Measurements from ENCODE around the gene SF3A1.

DNA sequence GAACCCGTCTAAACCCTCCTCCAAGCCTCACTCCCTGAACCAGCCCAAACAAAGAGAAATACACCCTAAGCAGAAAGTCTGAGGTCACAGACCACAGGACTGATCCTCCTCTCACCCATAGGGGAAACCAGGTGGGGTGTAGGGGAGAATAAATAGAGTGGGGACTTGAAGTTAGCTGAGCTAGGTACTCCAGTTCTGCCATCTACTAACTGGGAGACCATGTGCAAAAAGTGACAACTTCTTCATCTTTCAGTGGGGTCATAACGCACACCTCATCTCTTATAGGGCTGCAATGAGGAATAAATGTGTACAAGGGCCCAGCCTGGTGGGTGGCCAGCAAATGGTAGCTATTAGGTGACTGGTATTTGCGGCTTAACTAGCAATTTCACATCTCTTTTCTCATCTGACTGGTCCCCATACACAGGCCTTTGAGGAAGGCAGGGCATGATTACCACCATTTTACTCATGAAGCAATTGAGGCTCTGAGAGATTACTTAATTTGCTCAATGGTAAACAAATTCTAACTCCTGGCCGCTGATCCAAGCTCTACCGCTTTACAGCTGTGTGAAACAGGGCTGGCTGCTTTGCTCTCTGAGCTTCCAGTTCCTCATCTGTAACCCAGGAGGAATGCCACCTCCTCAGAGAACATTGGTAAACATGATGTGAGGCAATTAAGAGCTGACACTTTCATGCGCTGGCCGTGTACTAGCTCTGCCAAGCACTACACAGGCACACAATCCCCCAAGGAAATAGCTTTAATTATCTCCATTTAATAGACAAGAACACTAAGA, 46.5 kb downstream of the SF3A1 start:
- TF ChIP-seq, protein P1, sequence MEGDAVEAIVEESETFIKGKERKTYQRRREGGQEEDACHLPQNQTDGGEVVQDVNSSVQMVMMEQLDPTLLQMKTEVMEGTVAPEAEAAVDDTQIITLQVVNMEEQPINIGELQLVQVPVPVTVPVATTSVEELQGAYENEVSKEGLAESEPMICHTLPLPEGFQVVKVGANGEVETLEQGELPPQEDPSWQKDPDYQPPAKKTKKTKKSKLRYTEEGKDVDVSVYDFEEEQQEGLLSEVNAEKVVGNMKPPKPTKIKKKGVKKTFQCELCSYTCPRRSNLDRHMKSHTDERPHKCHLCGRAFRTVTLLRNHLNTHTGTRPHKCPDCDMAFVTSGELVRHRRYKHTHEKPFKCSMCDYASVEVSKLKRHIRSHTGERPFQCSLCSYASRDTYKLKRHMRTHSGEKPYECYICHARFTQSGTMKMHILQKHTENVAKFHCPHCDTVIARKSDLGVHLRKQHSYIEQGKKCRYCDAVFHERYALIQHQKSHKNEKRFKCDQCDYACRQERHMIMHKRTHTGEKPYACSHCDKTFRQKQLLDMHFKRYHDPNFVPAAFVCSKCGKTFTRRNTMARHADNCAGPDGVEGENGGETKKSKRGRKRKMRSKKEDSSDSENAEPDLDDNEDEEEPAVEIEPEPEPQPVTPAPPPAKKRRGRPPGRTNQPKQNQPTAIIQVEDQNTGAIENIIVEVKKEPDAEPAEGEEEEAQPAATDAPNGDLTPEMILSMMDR (IDR thresholded peaks at IDR 0.05): no peak
- no peak for TF ChIP-seq ZFX (IDR thresholded peaks at IDR 0.05; ENCODE audit: borderline replicate concordance)

Data from 22Rv1 (cell line).